ENCODE measurements around the gene IRAK4. TPM values are rescaled to one million over a fixed set of nuclear protein-coding genes. Genes with fewer than 3 reads are reported as not detected.

IRAK4 gene
- total and polyA plus RNA-seq, 9 donors: 5.5 to 9.7 (median 8.0) TPM

DNA sequence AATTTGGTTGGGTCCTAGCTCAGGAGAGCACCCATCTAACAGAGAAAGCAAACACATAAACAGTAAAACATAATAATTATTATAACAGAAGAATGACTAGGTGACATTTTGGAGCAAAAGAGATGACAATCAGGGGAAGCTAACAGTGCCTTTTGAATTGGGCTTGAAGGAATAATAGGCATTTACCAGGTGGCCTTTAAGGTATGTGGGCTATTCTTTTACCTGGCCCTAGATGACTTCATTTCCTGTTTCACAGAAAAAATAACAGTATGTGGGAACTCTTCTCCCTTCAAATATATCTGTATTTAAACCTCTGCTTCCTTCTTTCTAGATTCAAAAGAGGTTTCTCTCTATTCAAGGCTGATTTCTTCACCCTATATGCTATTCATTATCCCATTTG is 3.8 kb downstream of the IRAK4 start:
- peaks cover 13% of the 10 kb centered on the region for H3K4me1 ChIP-seq (ENCODE audit: control insufficient read depth, insufficient read depth, low read length)
- H3K36me3 ChIP-seq (ENCODE audit: control insufficient read depth, insufficient read depth, low read length): no peaks in the 10 kb centered on the region
- no peak overlapping the region for H3K27ac ChIP-seq (ENCODE audit: low read length)
- no peaks in the 10 kb centered on the region for H3K27me3 ChIP-seq (ENCODE audit: control insufficient read depth, insufficient read depth, low read length)
- H3K9me3 ChIP-seq (replicated peaks; ENCODE audit: control insufficient read depth, low read depth, low read length): no peaks in the 10 kb centered on the region
- no peak for DNase-seq
- H3K4me3 ChIP-seq (ENCODE audit: low read length): no peak overlapping the region

DNA sequence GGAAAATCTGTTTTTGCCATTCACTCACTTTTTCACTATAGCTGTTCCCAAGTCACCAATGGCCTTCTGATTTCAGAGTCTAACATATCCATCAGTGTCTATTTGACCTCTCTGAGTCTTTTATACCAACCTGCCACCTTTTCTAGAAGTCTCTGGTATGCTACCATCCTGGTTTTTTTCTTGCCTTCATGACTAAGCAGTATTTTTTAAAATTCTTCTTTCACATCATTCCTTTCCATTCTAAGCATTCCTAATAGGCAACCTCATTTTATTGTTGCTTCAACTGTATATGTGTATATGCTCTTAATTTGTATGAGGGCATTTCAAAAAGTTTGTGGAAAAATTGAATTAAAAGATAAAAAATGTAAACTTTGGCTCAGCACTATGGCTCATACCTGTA is 5.0 kb downstream of the IRAK4 start:
- DNase-seq: no peak
- H3K27ac ChIP-seq (ENCODE audit: low read length): no peak overlapping the region
- H3K4me1 ChIP-seq (ENCODE audit: control insufficient read depth, insufficient read depth, low read length): peaks cover 10% of the 10 kb centered on the region
- H3K36me3 ChIP-seq (ENCODE audit: control insufficient read depth, insufficient read depth, low read length): no peaks in the 10 kb centered on the region
- H3K9me3 ChIP-seq (replicated peaks; ENCODE audit: control insufficient read depth, low read depth, low read length): no peaks in the 10 kb centered on the region
- H3K4me3 ChIP-seq (ENCODE audit: low read length): no peak overlapping the region
- no peaks in the 10 kb centered on the region for H3K27me3 ChIP-seq (ENCODE audit: control insufficient read depth, insufficient read depth, low read length)

DNA sequence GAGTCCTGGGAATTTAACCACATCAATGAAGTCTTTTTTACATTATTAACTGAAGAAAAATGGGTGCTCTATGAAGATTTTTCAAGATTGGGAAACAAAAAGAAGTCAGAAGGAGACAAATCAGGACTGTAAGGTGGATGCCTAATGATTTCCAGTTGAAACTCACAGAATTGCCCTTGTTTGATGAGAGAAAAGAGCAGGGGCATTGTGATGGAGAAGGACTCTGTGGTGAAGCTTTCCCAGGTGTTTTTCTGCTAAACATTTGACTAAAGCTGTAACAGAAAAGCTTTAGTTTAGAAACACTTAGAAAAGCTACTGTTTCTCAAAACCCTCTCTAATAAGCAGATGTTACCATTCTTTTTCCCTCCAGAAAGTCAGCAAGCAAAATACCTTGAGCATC is 5.8 kb downstream of the IRAK4 start:
- DNase-seq: no peak
- Histone ChIP-seq H3K27ac (ENCODE audit: low read length) (no peak overlapping the region), H3K9me3 (replicated peaks; ENCODE audit: control insufficient read depth, low read depth, low read length) (no peaks in the 10 kb centered on the region), H3K36me3 (ENCODE audit: control insufficient read depth, insufficient read depth, low read length) (no peaks in the 10 kb centered on the region), H3K4me3 (ENCODE audit: low read length) (no peak overlapping the region), H3K27me3 (ENCODE audit: control insufficient read depth, insufficient read depth, low read length) (no peaks in the 10 kb centered on the region), H3K4me1 (ENCODE audit: control insufficient read depth, insufficient read depth, low read length) (peaks cover 7% of the 10 kb centered on the region)

DNA sequence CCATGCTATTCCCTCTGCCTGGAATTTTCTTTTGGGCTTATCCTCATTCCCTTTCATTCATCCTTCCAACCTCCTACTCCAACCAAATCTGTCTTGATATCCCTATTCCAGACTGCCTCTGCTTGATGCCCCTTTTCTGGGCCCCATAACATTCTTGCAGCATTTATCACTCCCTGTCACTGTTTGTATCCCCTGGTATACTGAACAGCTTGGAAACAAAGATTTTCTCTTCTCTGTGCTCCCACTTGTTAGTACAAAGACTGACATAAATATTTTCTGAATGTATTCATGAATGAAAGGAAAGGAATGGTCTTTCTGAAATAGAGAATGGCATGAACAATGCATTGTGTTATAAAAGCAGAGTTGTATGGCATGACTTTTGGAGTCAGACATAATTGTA is 7.5 kb downstream of the IRAK4 start:
- Histone ChIP-seq H3K4me3 (ENCODE audit: low read length) (no peak overlapping the region), H3K9me3 (replicated peaks; ENCODE audit: control insufficient read depth, low read depth, low read length) (no peaks in the 10 kb centered on the region), H3K27me3 (ENCODE audit: control insufficient read depth, insufficient read depth, low read length) (no peaks in the 10 kb centered on the region), H3K27ac (ENCODE audit: low read length) (no peak overlapping the region), H3K36me3 (ENCODE audit: control insufficient read depth, insufficient read depth, low read length) (peaks cover 5% of the 10 kb centered on the region), H3K4me1 (ENCODE audit: control insufficient read depth, insufficient read depth, low read length) (no peaks in the 10 kb centered on the region)
- DNase-seq: no peak

DNA sequence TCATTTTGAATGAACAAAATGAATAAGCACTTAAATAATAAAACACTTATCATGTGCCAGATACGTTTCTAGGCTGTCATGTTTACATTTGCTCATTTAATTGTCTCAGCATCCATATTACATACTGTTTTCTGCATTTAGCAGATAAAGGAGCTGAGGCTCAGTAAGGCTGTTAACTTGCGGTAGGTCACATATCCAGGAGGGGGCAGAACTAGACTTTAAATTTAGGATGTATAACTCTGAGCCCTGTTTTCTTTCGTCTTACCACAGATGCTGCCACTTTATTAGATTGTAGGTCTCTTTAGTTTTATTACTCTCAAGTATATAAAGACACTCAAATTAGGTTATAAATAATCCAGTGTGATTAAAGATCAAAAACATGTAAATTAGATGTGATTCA is 17.7 kb downstream of the IRAK4 start:
- peaks cover 4% of the 10 kb centered on the region for H3K36me3 ChIP-seq (ENCODE audit: control insufficient read depth, insufficient read depth, low read length)
- WGBS (ENCODE audit: insufficient coverage): no CpG with 5 or more reads among the region's 3 CpGs

DNA sequence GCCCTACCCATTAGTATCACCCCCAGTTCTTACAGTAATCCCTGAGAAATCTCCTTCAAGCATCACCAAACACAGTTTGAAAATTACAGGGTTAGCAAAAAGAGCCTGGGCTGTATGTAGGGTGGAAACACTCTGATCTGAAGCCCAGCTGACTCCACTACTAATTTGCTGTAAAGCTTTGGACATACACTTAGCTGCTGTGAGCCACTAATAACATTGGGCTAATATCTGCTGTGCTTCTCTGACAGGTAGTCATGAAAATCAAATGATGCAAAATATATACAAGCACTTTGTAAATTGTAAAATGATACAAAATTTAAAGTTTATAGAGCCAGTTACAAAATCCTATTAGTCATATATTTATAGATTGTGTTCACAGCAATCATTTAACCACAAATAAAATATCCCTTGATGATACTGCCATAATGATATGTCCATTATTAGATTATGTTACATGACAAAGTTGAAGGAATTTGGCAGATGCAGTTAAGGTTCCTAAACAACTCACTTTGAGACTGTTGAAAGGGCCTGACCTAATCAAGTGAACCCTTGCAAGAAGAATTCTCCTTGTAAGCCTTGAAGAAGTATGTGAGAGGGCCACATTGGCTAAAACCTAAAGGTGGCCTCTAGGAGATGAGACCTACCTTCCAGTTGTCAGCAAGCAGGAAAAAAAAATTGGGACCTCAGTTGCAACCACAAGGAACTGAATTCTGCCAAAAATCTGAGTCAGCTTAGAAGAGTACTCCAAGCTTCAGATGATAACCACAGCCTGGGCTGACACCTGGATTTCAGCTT is 28.3 kb downstream of the IRAK4 start:
- H3K9me3 ChIP-seq (replicated peaks; ENCODE audit: control insufficient read depth, low read depth, low read length): no peaks in the 10 kb centered on the region
- peaks cover 5% of the 10 kb centered on the region for H3K4me1 ChIP-seq (ENCODE audit: control insufficient read depth, insufficient read depth, low read length)
- H3K27me3 ChIP-seq (ENCODE audit: control insufficient read depth, insufficient read depth, low read length): no peaks in the 10 kb centered on the region
- H3K36me3 ChIP-seq (ENCODE audit: control insufficient read depth, insufficient read depth, low read length): peaks cover 10% of the 10 kb centered on the region
- no peak for DNase-seq
- no peak overlapping the region for H3K4me3 ChIP-seq (ENCODE audit: low read length)
- no peak overlapping the region for H3K27ac ChIP-seq (ENCODE audit: low read length)

More for the DNA sequence above, 17.7 kb downstream of the IRAK4 start:
- Histone ChIP-seq H3K4me3 (ENCODE audit: low read length) (no peak overlapping the region), H3K4me1 (ENCODE audit: control insufficient read depth, insufficient read depth, low read length) (no peaks in the 10 kb centered on the region), H3K27me3 (ENCODE audit: control insufficient read depth, insufficient read depth, low read length) (no peaks in the 10 kb centered on the region), H3K27ac (ENCODE audit: low read length) (no peak overlapping the region), H3K9me3 (replicated peaks; ENCODE audit: control insufficient read depth, low read depth, low read length) (no peaks in the 10 kb centered on the region)
- peak; percentile 47 for DNase-seq

DNA sequence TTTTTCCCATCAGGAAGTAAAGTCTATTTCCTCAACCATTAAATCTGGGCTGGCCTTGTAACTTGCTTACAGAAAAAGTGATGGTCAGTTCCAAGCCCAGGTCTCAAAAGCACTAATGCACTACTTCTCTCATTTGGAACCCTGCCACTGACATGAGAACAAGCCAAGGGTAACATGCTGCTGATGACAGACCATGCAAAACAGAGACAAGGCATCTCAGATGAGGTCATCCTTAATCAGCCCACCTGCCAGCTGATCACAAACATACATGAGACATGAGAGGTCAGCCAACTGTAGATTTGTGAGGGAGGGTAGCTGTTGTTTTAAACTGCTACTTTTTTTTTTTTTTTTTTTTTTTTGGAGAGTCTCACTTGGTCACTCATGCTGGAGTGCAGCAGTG is 31.2 kb downstream of the IRAK4 start:
- Histone ChIP-seq H3K36me3 (ENCODE audit: control insufficient read depth, insufficient read depth, low read length) (peaks cover 4% of the 10 kb centered on the region), H3K4me3 (ENCODE audit: low read length) (no peak overlapping the region)
- DNase-seq: peak; percentile 82

DNA sequence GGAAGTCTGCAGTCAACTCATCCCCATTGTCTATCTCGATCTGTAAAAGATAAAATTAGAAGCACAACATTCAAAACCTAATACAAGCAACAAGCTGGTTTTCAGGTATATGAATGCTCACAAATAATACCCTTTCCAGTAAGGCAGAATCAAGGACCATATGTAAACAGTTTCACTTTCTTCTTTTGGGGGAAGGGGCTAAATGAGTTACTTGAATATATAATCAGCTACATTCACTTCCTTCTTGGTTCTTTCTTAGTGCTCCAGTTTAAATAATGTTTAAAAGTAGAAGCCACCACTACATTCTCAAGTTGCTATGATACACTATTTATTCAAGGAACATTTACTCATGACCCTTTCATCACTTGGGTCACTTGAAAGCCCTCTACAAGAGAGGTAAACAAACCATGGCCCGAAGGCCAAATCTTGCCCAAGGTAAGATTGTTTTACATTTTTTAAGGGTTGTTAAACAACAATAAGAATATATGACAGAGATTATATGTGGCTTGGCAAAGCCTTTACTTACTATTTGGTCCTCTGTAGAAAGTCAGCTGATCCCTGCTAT is 37.0 kb downstream of the IRAK4 start:
- no peak overlapping the region for H3K4me3 ChIP-seq (ENCODE audit: low read length)
- peaks cover 12% of the 10 kb centered on the region for H3K36me3 ChIP-seq (ENCODE audit: control insufficient read depth, insufficient read depth, low read length)
- H3K9me3 ChIP-seq (replicated peaks; ENCODE audit: control insufficient read depth, low read depth, low read length): no peaks in the 10 kb centered on the region
- H3K27ac ChIP-seq (ENCODE audit: low read length): no peak overlapping the region
- no CpG with 5 or more reads among the region's 2 CpGs for WGBS (ENCODE audit: insufficient coverage)
- no peaks in the 10 kb centered on the region for H3K27me3 ChIP-seq (ENCODE audit: control insufficient read depth, insufficient read depth, low read length)
- H3K4me1 ChIP-seq (ENCODE audit: control insufficient read depth, insufficient read depth, low read length): no peaks in the 10 kb centered on the region
- DNase-seq: no peak

More for the DNA sequence above, 31.2 kb downstream of the IRAK4 start:
- Histone ChIP-seq H3K4me1 (ENCODE audit: control insufficient read depth, insufficient read depth, low read length) (peaks cover 5% of the 10 kb centered on the region), H3K9me3 (replicated peaks; ENCODE audit: control insufficient read depth, low read depth, low read length) (no peaks in the 10 kb centered on the region), H3K27ac (ENCODE audit: low read length) (no peak overlapping the region), H3K27me3 (ENCODE audit: control insufficient read depth, insufficient read depth, low read length) (no peaks in the 10 kb centered on the region)

DNA sequence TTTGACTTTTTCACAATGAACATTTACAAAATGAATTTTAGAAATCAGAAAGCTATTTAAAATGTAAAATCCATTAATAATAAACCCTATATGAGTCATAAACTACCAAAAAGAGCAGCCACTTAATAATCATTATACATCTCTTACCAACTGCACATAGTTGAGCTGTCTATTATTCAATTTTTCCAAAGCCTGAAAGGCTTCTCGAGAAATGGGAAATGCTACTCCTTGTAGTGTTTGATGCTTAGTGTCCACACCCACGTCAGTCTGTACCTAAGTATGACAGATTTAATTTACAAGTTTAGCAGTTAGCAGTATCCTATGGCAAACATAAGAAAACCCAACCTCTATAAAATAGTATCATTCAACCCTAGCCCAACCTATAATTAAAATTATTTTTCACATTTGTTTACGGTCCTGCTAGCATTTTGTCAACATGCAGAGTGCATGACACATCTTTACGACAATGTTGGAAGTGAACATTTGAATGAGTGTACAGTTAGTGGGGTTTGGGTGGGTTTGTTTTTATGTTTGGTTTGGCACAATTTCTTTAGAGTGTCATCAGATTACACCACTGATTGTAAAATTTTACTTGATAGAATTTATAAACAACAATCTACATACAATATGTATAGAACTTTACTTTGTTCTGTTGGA is 38.9 kb downstream of the IRAK4 start:
- WGBS (ENCODE audit: insufficient coverage): no CpG with 5 or more reads among the region's 4 CpGs

DNA sequence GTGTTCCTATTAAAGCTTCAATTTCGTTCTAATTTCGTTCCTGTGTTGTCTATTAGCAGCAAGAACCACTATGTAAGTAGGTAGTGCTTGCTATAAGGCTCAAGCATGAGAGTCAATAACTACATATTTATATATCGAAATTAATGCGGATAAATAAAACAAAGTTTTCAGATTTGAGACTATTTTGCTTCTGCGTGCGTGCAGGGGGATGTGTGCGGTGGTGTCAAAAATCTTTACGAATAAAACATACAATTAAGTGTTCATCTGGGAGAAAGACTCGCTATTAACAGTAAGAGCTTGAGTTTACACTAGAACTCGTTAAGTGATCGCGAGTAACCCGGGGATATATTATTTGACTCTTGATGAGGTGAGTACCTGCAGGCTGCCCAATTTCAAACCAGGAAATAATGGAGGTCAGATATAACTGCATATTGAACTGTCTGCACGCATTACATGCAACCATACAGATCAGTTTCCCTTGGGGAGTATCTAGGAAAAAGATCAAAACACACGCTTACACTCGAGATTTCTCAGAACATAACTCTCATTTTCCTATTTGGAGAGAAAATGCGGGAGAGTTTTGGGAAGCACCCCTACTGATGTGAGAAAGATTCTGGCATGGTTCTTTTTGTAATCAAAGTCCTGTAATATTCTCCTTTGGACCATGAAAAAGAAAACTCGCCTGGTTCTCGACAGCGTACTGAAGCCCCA is 46.6 kb downstream of the IRAK4 start:
- H3K27me3 ChIP-seq (ENCODE audit: control insufficient read depth, insufficient read depth, low read length): no peaks in the 10 kb centered on the region
- peak overlapping the region; percentile 86 for H3K4me3 ChIP-seq (ENCODE audit: low read length)
- peak; percentile 33 for DNase-seq
- peak overlapping the region; percentile 95 for H3K27ac ChIP-seq (ENCODE audit: low read length)
- peaks cover 6% of the 10 kb centered on the region for H3K36me3 ChIP-seq (ENCODE audit: control insufficient read depth, insufficient read depth, low read length)
- H3K4me1 ChIP-seq (ENCODE audit: control insufficient read depth, insufficient read depth, low read length): peaks cover 3% of the 10 kb centered on the region
- 0% methylated on average over 3 of the region's 20 CpGs for WGBS (ENCODE audit: insufficient coverage)
- no peaks in the 10 kb centered on the region for H3K9me3 ChIP-seq (replicated peaks; ENCODE audit: control insufficient read depth, low read depth, low read length)

More for the DNA sequence above, 38.9 kb downstream of the IRAK4 start:
- no peak overlapping the region for H3K27ac ChIP-seq (ENCODE audit: low read length)
- DNase-seq: no peak
- H3K9me3 ChIP-seq (replicated peaks; ENCODE audit: control insufficient read depth, low read depth, low read length): no peaks in the 10 kb centered on the region
- H3K36me3 ChIP-seq (ENCODE audit: control insufficient read depth, insufficient read depth, low read length): peaks cover 14% of the 10 kb centered on the region
- H3K4me3 ChIP-seq (ENCODE audit: low read length): no peak overlapping the region
- H3K27me3 ChIP-seq (ENCODE audit: control insufficient read depth, insufficient read depth, low read length): no peaks in the 10 kb centered on the region
- H3K4me1 ChIP-seq (ENCODE audit: control insufficient read depth, insufficient read depth, low read length): no peaks in the 10 kb centered on the region

Measured in muscle of leg (tissue), 11 donors.